Panc1 (cell line): Measurements from ENCODE around the gene FMN2. TPM values are rescaled to one million over a fixed set of nuclear protein-coding genes. Genes with fewer than 3 reads are reported as not detected.

ENCODE experiments used
- ATAC-seq: fragments of 200-7000 bp; cut with Tn5 transposase; 2 replicates; pipeline ENCODE4 v1.9.1; 2020; ENCODE audit warnings: mild to moderate bottlenecking, moderate library complexity
- BruUV-seq: library from RNA; stranded (reverse); fragments of 400-500 nt; replicated peaks from 2 replicates; lab custom pipeline; 2021; lab: Mats Ljungman, UMichigan
- CTCF ChIA-PET: fragments of 300-600 bp; sonication (Branson Sonifier 250); formaldehyde crosslinking; loops from one replicate; lab custom pipeline; 2022; ENCODE audit warnings: antibody characterized with exemption; lab: Charles Lee
- POLR2A ChIA-PET: fragments of 300-600 bp; sonication (Branson Sonifier 250); formaldehyde crosslinking; loops from one replicate; lab custom pipeline; 2022; ENCODE audit warnings: antibody characterized with exemption; lab: Charles Lee
- DNase-seq: peaks from one replicate; pipeline ENCODE4 v3.0.0-alpha.2; 2010; ENCODE audit warnings: low read depth, low spot score
- H3K27ac ChIP-seq: 2 replicates; pipeline ENCODE4 v1.5.1; 2011; ENCODE audit warnings: mild to moderate bottlenecking, low read length, inconsistent platforms
- H3K27me3 ChIP-seq: fragments of 200-500 bp; sonication (Bioruptor generic); 2 replicates; pipeline ENCODE4 v1.6.0; 2014; ENCODE audit warnings: low read length, inconsistent platforms; ENCODE audit not compliant: control insufficient read depth, insufficient read depth
- H3K36me3 ChIP-seq: fragments of 200-500 bp; sonication (Bioruptor generic); 2 replicates; pipeline ENCODE4 v1.5.1; 2014; ENCODE audit warnings: inconsistent platforms, mild to moderate bottlenecking, low read length, moderate library complexity; ENCODE audit not compliant: control insufficient read depth, insufficient read depth
- H3K4me1 ChIP-seq: 2 replicates; pipeline ENCODE4 v1.5.1; 2011; ENCODE audit warnings: inconsistent platforms, mild to moderate bottlenecking, low read length, moderate library complexity; ENCODE audit not compliant: control insufficient read depth, insufficient read depth
- H3K4me3 ChIP-seq, 2 experiments: 2 replicates each; pipeline ENCODE4 v1.5.1; 2011 to 2012; ENCODE audit warnings: low read depth in 2 of 2, low read length in 2 of 2, mild to moderate bottlenecking in 2 of 2, inconsistent platforms in 1 of 2, moderate library complexity in 1 of 2
- H3K9me3 ChIP-seq: fragments of 200-500 bp; sonication (Bioruptor generic); 2 replicates; pipeline ENCODE4 v1.5.1; 2014; ENCODE audit warnings: low read depth, mild to moderate bottlenecking, inconsistent platforms, low read length, moderate library complexity; ENCODE audit not compliant: control insufficient read depth, insufficient read depth
- CTCF ChIP-seq: fragments of 450-650 bp; IDR thresholded peaks from 2 replicates; pipeline ENCODE4 v1.5.1; 2017; ENCODE audit warnings: mild to moderate bottlenecking
- POLR2AphosphoS5 ChIP-seq: IDR thresholded peaks from 2 replicates; pipeline ENCODE4 v1.6.1; 2012; ENCODE audit warnings: mild to moderate bottlenecking, low read depth, low read length, moderate library complexity
- REST ChIP-seq, 2 experiments: IDR thresholded peaks; 2 replicates each; pipeline ENCODE4 v1.6.1; 2011 to 2012; ENCODE audit warnings: low read depth in 2 of 2, control low read depth in 1 of 2, low read length in 1 of 2, mild to moderate bottlenecking in 1 of 2, moderate library complexity in 1 of 2; ENCODE audit not compliant: insufficient read depth in 1 of 2
- SIN3A ChIP-seq: IDR thresholded peaks from 2 replicates; pipeline ENCODE4 v1.6.1; 2012; ENCODE audit warnings: low read depth, mild to moderate bottlenecking, low read length, moderate library complexity, borderline replicate concordance; ENCODE audit not compliant: insufficient read depth
- TCF7L2 ChIP-seq: IDR thresholded peaks from 2 replicates; pipeline ENCODE4 v1.6.1; 2011; ENCODE audit warnings: mild to moderate bottlenecking, low read depth, low read length, inconsistent platforms
- in situ Hi-C: cut with HindIII; loops from 2 replicates; pipeline ENCODE4 v1.10.0; 2016; ENCODE audit warnings: low sequenced_read_pairs, low pct_unique_long_range_greater_than_20kb
- intact Hi-C: fragments of 100-400 bp; cut with micrococcal nuclease; formaldehyde crosslinking; loops from one replicate; pipeline ENCODE4 v1.10.0; 2022; ENCODE audit not compliant: unreplicated experiment
- total RNA-seq: library from RNA; stranded (reverse); gene quantifications from one replicate; pipeline ENCODE4 v1.2.1, GENCODE V29; 2021; ENCODE audit not compliant: unreplicated experiment

FMN2 gene
- total RNA-seq, 1 experiment from 2014 or later: 1.9 TPM

GRCh38 chr1:240423246-240423924, 331.7 kb downstream of the FMN2 start:
- in situ Hi-C loops (no loop called here), intact Hi-C loops (no loop called here)
- POLR2A ChIA-PET: no interaction called here
- Histone ChIP-seq H3K27ac (no peak overlapping the region), H3K36me3 (no peaks in the 10 kb centered on the region), H3K9me3 (no peaks in the 10 kb centered on the region), H3K4me3 (no peak overlapping the region), H3K27me3 (no peaks in the 10 kb centered on the region), H3K4me1 (no peaks in the 10 kb centered on the region)
- no peak for ATAC-seq
- DNase-seq: no peak
- BruUV-seq: no TSS peak
- CTCF ChIA-PET: no interaction called here
- TF ChIP-seq POLR2AphosphoS5 (no peak), REST (IDR thresholded peaks at IDR 0.05; ENCODE audit: insufficient read depth in 1 of 2, low read depth in 2 of 2, low read length in 1 of 2) (no peak), SIN3A (no peak), CTCF (no peak), TCF7L2 (no peak)

GRCh38 chr1:240424740-240425464, 333.2 kb downstream of the FMN2 start:
- no peaks in the 10 kb centered on the region for H3K27me3 ChIP-seq
- no peak overlapping the region for H3K27ac ChIP-seq
- no peaks in the 10 kb centered on the region for H3K4me1 ChIP-seq
- ChIA-PET POLR2A (no interaction called here), CTCF (no interaction called here)
- H3K36me3 ChIP-seq: no peaks in the 10 kb centered on the region
- ATAC-seq: no peak
- in situ Hi-C loops: no loop called here
- H3K4me3 ChIP-seq: no peak overlapping the region
- intact Hi-C loops: no loop called here
- no peaks in the 10 kb centered on the region for H3K9me3 ChIP-seq
- BruUV-seq: no TSS peak
- TF ChIP-seq REST (IDR thresholded peaks at IDR 0.05; ENCODE audit: insufficient read depth in 1 of 2, low read depth in 2 of 2, low read length in 1 of 2) (no peak), POLR2AphosphoS5 (no peak), CTCF (no peak)
- DNase-seq: no peak
